ENCODE measurements around the gene STAU1. TPM values are rescaled to one million over a fixed set of nuclear protein-coding genes. Genes with fewer than 3 reads are reported as not detected.

STAU1 gene
- total and polyA plus RNA-seq, 2 of the 13 experiments (the other 11 are each of a cell fraction or from before 2014, with no cell fraction given), result 119 to 133 TPM

- TF ChIP-seq PRDM10 (CRISPR knock-in tag; IDR thresholded peaks at IDR 0.05; ENCODE audit: low read depth) (no peak), SMC3 (IDR thresholded peaks at IDR 0.05; ENCODE audit: low read length) (no peak), CHD4 (IDR thresholded peaks at IDR 0.05; ENCODE audit: borderline replicate concordance, low read length) (no peak), KLF6 (CRISPR knock-in tag; IDR thresholded peaks at IDR 0.05) (no peak), TEAD3 (CRISPR knock-in tag; optimal IDR thresholded peaks at IDR 0.05; ENCODE audit: borderline replicate concordance) (peak; percentile 85), ZNF281 (CRISPR knock-in tag; IDR thresholded peaks at IDR 0.05; ENCODE audit: borderline replicate concordance) (no peak), ZBTB37 (CRISPR knock-in tag; IDR thresholded peaks at IDR 0.05) (no peak), IKZF5 (CRISPR knock-in tag; IDR thresholded peaks at IDR 0.05) (peak; percentile 72; the same call in 1 of the 2 replicates), ZNF672 (CRISPR knock-in tag; IDR thresholded peaks at IDR 0.05) (no peak), ZBTB33 (CRISPR knock-in tag; IDR thresholded peaks at IDR 0.05) (peak; percentile 97), RBAK (CRISPR knock-in tag; IDR thresholded peaks at IDR 0.05) (no peak), HNRNPK (IDR thresholded peaks at IDR 0.05; ENCODE audit: low read depth, low read length, poor library complexity, severe bottlenecking) (no peak), ISL2 (CRISPR knock-in tag; IDR thresholded peaks at IDR 0.05) (0 out of 2 replicates have a peak, but pooled peaks have one; percentile 31), RFXANK (CRISPR knock-in tag; IDR thresholded peaks at IDR 0.05) (peak; percentile 46; the same call in 1 of the 2 replicates), ZIK1 (CRISPR knock-in tag; IDR thresholded peaks at IDR 0.05; ENCODE audit: borderline replicate concordance, low read depth) (no peak), IKZF4 (CRISPR knock-in tag; IDR thresholded peaks at IDR 0.05; ENCODE audit: borderline replicate concordance, low read depth, not compliant biosample characterization) (no peak), MBNL3 (CRISPR knock-in tag; conservative IDR thresholded peaks at IDR 0.05) (no peak), KAT2B (IDR thresholded peaks at IDR 0.05; ENCODE audit: borderline replicate concordance, low read depth, low read length) (no peak)
Observed at GRCh38 chr20:49161428-49162152, 26.5 kb downstream of the STAU1 start (continued).
